HG02798 (cell line): Measurements from ENCODE around the gene NCR3LG1.
A peak's percentile ranks its signal among the peaks of the same experiment; 100 is the strongest.

Experiments
- ATAC-seq: cut with Tn5 transposase; IDR thresholded peaks from one replicate; pipeline ENCODE4 v1.9.1; 2021; ENCODE audit warnings: mild to moderate bottlenecking; ENCODE audit not compliant: unreplicated experiment, poor library complexity

Gene NCR3LG1

GRCh38 chr11:17351510-17352176, at the start of gene NCR3LG1:
Gene NCR3LG1 (plus strand): TSS chr11:17351800. CDS start chr11:17351970, 170 bp downstream.
- peak; percentile 32 for ATAC-seq

DNA sequence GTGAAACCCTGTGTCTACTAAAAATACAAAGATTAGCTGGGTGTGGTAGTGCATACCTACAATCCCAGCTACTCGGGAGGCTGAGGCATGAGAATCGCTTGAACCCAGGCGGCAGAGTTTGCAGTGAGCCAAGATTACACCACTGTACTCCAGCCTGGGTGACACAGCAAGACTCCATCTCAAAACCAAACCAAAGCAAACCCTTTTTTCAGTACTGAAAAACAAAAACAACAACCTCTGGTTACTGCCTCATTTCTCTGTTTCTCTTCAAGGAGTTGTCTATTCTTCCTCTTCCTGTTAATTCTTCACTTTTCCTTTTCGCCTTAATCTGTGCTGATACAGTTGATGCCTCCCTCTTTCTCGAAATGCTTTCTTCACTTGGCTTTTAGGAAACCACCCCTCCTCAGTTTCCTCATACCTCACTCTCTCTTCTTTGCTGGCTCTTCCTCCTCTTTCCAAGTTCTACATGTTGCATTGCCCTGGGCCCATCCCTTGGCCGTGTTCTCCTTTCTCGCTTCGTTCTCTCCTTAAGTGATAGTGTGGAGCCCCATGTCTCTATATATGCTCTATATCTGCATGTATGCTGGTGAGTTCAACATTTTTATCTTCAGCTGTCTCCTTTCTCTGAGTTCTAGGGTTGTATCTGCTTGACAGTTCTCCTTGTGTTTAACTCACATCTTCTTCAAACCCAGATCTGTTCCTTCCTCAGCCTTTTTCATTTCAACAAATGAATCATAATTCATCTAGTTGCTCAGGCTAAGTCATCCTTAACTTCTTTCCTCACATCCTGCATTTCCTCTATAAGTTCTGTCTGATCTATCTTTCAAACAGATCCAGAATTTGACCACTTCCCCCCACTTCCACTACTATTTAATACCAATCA, 38.0 kb upstream of the NCR3LG1 start:
- ATAC-seq = no peak

DNA sequence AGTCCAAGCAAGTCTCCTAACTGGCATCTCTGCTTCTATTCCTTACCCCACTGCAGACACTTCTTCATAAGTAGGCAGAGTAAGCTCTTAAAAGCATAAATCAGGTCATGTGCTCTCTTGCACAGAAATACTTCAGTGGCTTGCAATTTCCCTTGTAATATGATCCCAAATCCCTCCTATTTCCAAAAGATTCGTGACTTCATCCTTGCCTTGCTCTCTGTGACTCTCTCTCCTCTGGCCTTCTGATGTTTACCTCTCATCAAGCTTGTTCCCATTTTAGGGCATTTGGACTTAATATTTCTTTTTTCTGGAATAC, 37.4 kb upstream of the NCR3LG1 start:
- ATAC-seq = no peak

DNA sequence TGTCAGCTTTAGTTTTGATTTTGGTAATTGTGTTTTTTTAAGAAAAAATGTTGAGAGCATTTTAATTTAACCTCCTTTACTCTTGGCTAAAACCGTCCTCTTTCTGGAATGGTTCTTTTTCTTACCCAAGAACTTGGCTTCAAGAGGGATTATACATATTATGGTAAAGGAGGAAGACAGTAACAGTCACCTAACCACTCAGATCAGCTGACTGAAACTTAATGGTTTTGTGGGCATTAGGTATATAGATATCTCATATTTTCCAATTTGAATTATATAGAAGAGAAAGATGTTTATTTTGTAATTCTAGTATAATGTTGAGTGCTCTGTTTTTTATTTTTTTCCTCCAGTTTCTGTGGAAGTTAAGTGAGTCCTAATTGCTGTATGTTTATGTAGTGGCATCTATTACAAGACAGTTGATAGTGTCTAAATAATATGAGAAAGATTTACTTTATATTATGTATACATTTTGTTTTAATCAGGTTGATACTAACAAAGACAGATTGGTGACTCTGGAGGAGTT, 36.6 kb upstream of the NCR3LG1 start:
- ATAC-seq = no peak

- ATAC-seq = no peak
Measured at GRCh38 chr11:17328871-17329494, 22.6 kb upstream of the NCR3LG1 start.

GRCh38 chr11:17331669-17332068, 19.9 kb upstream of the NCR3LG1 start:
- ATAC-seq = no peak

DNA sequence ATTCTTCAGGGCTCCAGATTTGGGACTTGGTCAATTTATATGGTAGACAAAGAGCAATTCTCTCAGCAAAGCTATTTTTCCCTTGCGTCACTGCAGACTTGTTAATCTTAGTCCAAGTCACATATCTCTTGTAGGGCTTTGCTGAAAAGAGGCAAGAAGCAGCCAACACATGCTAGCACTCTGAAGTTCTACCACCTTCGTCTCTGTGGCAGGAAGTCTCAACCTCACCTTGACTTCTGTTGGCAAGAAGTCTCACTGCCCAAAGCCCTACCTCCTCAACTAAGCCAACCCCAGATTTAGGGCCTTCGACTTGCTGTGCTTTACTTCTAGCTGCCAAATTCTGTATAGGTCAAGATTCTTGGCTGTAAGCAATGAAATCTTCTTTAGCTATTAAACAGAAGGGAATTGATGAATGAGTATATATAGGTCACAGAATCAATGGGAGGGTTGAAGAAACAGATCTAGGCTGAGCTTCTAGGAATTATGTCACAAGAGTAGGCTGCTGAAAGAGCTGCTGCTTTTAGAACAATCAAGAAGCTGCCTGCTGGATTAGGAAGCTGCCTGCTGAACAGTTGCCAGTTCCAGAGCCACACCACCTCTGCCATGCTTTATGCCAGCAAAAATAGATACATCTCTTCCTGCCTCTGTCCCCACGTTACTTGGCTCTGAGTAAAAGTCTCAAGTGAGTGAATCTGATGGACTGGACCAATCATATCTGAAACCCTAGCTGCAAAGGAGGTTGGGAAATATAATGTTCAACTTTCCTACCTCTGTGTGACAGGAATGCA, 17.6 kb upstream of the NCR3LG1 start:
- ATAC-seq = no peak

- ATAC-seq = no peak
Measured at GRCh38 chr11:17343257-17343656, 8.3 kb upstream of the NCR3LG1 start.

DNA sequence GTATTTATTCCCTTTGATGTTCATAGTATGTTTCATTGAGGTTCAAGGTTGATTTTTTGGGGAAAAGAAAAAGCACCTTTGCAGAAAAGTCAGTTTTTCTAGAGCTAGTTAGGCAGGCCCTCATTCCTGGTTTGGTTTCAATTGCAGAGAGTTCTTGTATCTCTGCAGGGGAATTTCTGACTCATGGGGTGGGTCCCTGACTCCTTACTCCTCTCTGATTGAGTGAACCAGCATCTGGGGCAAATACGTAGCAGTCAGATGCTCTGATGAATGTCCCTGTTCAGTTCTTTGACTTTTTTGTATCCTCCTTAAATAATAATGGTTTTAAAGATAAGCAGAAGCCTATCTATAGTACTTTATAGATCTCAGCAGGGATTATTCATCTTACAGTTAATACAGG, 7.7 kb upstream of the NCR3LG1 start:
- ATAC-seq = no peak

GRCh38 chr11:17347676-17348075, 3.9 kb upstream of the NCR3LG1 start:
- no peak for ATAC-seq

DNA sequence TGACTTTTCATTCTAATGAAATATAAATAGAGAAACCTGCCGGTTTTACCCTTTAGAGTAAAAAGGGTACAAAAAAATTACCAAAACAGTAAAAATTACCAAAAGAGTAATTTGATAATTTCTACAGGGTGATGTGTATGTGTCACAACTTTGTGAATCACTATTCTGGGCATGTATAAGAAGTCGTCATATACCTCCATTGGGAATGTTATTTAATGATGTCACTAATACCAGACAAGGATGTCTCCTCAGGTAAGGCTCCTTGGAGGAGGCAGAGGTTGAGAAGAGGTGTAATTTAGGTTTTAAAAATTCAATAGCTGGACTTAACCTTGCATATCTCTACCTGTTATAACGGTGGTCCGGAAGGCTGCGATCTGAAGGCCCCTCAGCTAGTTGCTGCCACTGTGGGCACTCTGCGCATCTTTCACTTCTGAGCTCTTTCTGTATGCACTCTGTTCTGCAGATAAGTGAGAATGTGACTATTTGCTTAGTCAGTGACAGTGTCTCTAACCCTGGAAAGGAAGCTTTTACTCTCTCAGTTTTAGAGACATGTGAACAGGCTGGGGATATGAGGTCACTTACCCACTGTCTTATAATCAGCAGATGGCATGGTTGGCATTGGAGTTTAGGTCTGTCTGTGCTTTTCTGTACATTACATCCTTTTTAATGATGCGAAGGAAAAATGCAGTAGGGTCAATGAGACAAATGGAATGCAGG, 987 bp upstream of the NCR3LG1 start:
- no peak for ATAC-seq

- ATAC-seq = no peak
Measured at GRCh38 chr11:17351172-17351509, 459 bp upstream of the NCR3LG1 start.

DNA sequence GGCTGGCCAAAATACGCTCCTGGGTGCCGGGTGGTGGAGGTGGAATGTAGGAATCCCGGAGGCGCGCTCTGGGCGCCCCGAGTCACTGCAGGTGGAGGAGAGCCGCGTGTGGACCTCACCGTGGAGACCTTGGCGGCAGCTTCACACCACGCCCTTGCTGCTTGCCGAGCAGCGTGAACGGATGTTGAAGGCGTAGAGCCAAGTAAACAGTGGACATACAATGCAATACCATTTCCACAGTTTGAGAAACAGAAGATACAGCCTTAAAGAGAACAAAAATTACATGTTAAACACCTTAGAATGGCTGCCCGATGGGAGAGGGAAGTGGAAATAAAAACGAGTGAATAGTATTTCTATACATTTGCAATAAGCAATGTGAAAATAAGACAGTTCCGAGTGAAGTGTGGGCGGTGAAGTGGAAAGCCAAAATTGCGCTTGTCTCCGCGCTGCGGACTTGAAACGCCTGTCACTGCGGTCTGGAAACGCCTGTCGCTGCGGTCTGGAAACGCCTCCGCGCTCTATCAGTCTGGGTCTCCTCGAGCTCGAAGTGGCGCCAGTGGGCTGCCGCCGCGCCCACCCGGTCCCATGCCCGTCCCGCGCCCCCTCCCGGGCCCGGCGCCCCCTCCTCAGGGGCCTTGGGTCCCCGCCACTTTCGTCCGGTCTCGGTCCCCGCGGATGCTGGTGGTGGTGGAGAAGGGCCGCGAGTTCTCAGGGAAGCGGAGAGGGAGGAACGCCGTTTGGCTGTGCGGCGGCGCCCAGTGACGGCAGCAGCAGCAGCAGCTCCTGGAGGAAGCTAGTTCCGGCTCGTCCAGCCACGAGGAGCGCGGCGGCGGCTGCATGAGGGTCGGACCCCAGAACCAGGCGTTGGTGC, 1.6 kb downstream of the NCR3LG1 start:
- peak; percentile 39 for ATAC-seq

GRCh38 chr11:17353821-17354600, 2.4 kb downstream of the NCR3LG1 start:
- ATAC-seq = no peak

DNA sequence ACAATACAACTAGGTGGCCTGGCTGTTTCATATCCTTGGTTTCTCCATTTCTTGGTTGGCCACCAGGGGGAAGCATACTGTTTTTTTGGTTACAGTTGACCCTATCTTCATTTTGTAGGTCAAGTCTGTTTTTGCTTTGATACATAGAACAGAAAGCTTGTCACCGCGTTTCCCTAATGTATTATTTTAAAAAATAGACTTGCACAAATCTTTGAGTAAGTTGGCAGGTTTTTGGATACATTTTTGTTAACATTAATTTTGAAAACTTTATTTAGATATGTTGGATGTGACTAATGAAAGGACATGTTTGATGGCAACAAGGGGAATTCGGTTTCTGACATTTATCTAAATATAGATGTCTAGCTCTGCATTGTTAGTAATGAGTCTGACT, 3.0 kb downstream of the NCR3LG1 start:
- peak; percentile 43 for ATAC-seq

GRCh38 chr11:17366495-17366894, 14.9 kb downstream of the NCR3LG1 start:
- ATAC-seq = no peak

GRCh38 chr11:17368551-17368950, 17.0 kb downstream of the NCR3LG1 start:
- ATAC-seq = no peak

GRCh38 chr11:17369094-17369493, 17.5 kb downstream of the NCR3LG1 start:
- no peak for ATAC-seq
